ENCODE data around the gene CYP2A6.

CYP2A6 gene

GRCh38 chr19:40798683-40799557 lies 51.3 kb downstream of the CYP2A6 start, which contains the start of gene EGLN2:
Gene EGLN2, plus strand, starts transcription at chr19:40799191. Its CDS starts 1,382 bp downstream, at chr19:40800573.
- Mint-ChIP-seq H3K27me3 (no peaks in the 10 kb centered on the region), H3K27ac (peak within 1 kb of the TSS; percentile 93), H3K9me3 (no peaks in the 10 kb centered on the region), H3K36me3 (ENCODE audit: low read depth) (peaks cover 86% of the 10 kb centered on the region), H3K4me1 (ENCODE audit: low read depth) (peaks cover 70% of the 10 kb centered on the region), H3K4me3 (peak within 1 kb of the TSS; percentile 87)
- intact Hi-C loops (cut with micrococcal nuclease), result loop anchor here (1.0 to 10.0 kb wide), 3 partner anchors 22 to 954 kb away; partner anchors contain the start of genes ACTMAP, FBL and SNRPA

GRCh38 chr19:40797963-40798682 lies 52.1 kb downstream of the CYP2A6 start:
- Mint-ChIP-seq H3K27ac (peak overlapping the region; percentile 93), H3K9me3 (no peaks in the 10 kb centered on the region), H3K36me3 (ENCODE audit: low read depth) (peaks cover 85% of the 10 kb centered on the region), H3K27me3 (no peaks in the 10 kb centered on the region), H3K4me3 (peak overlapping the region; percentile 87), H3K4me1 (ENCODE audit: low read depth) (peaks cover 62% of the 10 kb centered on the region)
- intact Hi-C loops (cut with micrococcal nuclease), result loop anchor here (1.0 to 10.0 kb wide), 3 partner anchors 21 to 953 kb away; partner anchors contain the start of genes ACTMAP, FBL and SNRPA

GRCh38 chr19:40797166-40797962 lies 52.9 kb downstream of the CYP2A6 start:
- Mint-ChIP-seq H3K27ac (peak overlapping the region; percentile 93), H3K4me3 (peak overlapping the region; percentile 87), H3K36me3 (ENCODE audit: low read depth) (peaks cover 85% of the 10 kb centered on the region), H3K9me3 (no peaks in the 10 kb centered on the region), H3K27me3 (no peaks in the 10 kb centered on the region), H3K4me1 (ENCODE audit: low read depth) (peaks cover 54% of the 10 kb centered on the region)
- intact Hi-C loops (cut with micrococcal nuclease), result loop anchor here (10.0 kb wide), 1 partner anchor 953 kb away; the partner anchor contains the start of gene FBL
